K562 (cell line): ENCODE results near the gene ACAP2. TPM values are rescaled to one million over a fixed set of nuclear protein-coding genes. Genes with fewer than 3 reads are reported as not detected.

Experiments used
- ADNP ChIP-seq: fragments of 200-800 bp; sonication (Bioruptor generic); IDR thresholded peaks from 2 replicates; pipeline ENCODE4 v1.6.1; 2016; ENCODE audit warnings: missing genetic modification characterization, missing compliant biosample characterization
- ASH1L ChIP-seq: fragments of 450-650 bp; IDR thresholded peaks from 2 replicates; pipeline ENCODE4 v1.6.1; 2018; ENCODE audit warnings: borderline replicate concordance, mild to moderate bottlenecking, low read depth; ENCODE audit not compliant: partially characterized antibody
- BHLHE40 ChIP-seq: IDR thresholded peaks from 2 replicates; pipeline ENCODE4 v1.6.1; 2011; ENCODE audit warnings: low read length, improper control_type of control experiment
- CXXC5 ChIP-seq: fragments of 250-450 bp; sonication (Bioruptor Pico); IDR thresholded peaks from 2 replicates; pipeline ENCODE4 v1.8.0; 2022; ENCODE audit warnings: inconsistent platforms, mild to moderate bottlenecking, moderate library complexity
- DPF2 ChIP-seq: fragments of 450-650 bp; IDR thresholded peaks from 2 replicates; pipeline ENCODE4 v1.6.1; 2016
- FOXJ3 ChIP-seq: sonication (generic); formaldehyde crosslinking; IDR thresholded peaks from 2 replicates; pipeline ENCODE4 v1.4.0; 2020; ENCODE audit warnings: mild to moderate bottlenecking, missing genetic modification reagents
- FOXK1 ChIP-seq: sonication (generic); formaldehyde crosslinking; IDR thresholded peaks from 2 replicates; pipeline ENCODE4 v1.8.0; 2022; ENCODE audit warnings: missing genetic modification reagents, mild to moderate bottlenecking, borderline replicate concordance
- GTF2A2 ChIP-seq: IDR thresholded peaks from 2 replicates; pipeline ENCODE4 v1.6.1; 2016; ENCODE audit warnings: mild to moderate bottlenecking, missing genetic modification characterization, missing compliant biosample characterization
- HMG20A ChIP-seq: fragments of 450-650 bp; formaldehyde crosslinking; conservative IDR thresholded peaks from 2 replicates; pipeline ENCODE4 v1.4.0; 2020; ENCODE audit warnings: mild to moderate bottlenecking, mixed read lengths
- KLF1 ChIP-seq: fragments of 450-650 bp; IDR thresholded peaks from 2 replicates; pipeline ENCODE4 v1.6.1; 2016; ENCODE audit warnings: missing genetic modification characterization, missing compliant biosample characterization
- LARP7 ChIP-seq: fragments of 450-650 bp; IDR thresholded peaks from 2 replicates; pipeline ENCODE4 v1.6.1; 2016
- MCM3 ChIP-seq: fragments of 450-650 bp; IDR thresholded peaks from 2 replicates; pipeline ENCODE4 v1.6.1; 2016
- MCM7 ChIP-seq, 2 experiments: fragments of 450-650 bp; IDR thresholded peaks; 2 replicates each; pipeline ENCODE4 v1.6.1; 2016 to 2018
- MTF1 ChIP-seq: fragments of 250-450 bp; sonication (Bioruptor Pico); IDR thresholded peaks from 2 replicates; pipeline ENCODE4 v1.9.0; 2021; ENCODE audit warnings: moderate library complexity, mild to moderate bottlenecking, inconsistent platforms, borderline replicate concordance
- NFIC ChIP-seq: fragments of 450-650 bp; IDR thresholded peaks from 2 replicates; pipeline ENCODE4 v1.6.1; 2017; ENCODE audit warnings: mild to moderate bottlenecking, inconsistent platforms
- POLR3A ChIP-seq: IDR thresholded peaks from 2 replicates; pipeline ENCODE4 v1.6.1; 2011; ENCODE audit warnings: borderline replicate concordance, mild to moderate bottlenecking, moderate library complexity; ENCODE audit not compliant: insufficient read length, insufficient read depth; ENCODE audit errors: extremely low read depth
- SAP30 ChIP-seq: fragments of 200-600 bp; sonication (generic); IDR thresholded peaks from 2 replicates; pipeline ENCODE4 v1.6.1; 2012; ENCODE audit warnings: borderline replicate concordance, low read depth, mild to moderate bottlenecking, moderate library complexity, low read length, control low read depth, inconsistent platforms; ENCODE audit not compliant: insufficient read depth, poor library complexity, severe bottlenecking
- TBL1XR1 ChIP-seq, 2 experiments: IDR thresholded peaks; 2 replicates each; pipeline ENCODE4 v1.6.1; 2012; ENCODE audit warnings: improper control_type of control experiment in 2 of 2, low read length in 2 of 2, mild to moderate bottlenecking in 1 of 2
- ZC3H11A ChIP-seq: IDR thresholded peaks from 2 replicates; pipeline ENCODE4 v1.6.1; 2012; ENCODE audit warnings: low read depth, low read length, improper control_type of control experiment
- ZFP1 ChIP-seq: fragments of 450-650 bp; formaldehyde crosslinking; IDR thresholded peaks from 2 replicates; pipeline ENCODE4 v1.4.0; 2020; ENCODE audit warnings: mild to moderate bottlenecking, mixed read lengths
- ZNF174 ChIP-seq: fragments of 250-450 bp; sonication (Bioruptor Pico); IDR thresholded peaks from 2 replicates; pipeline ENCODE4 v1.4.0; 2020; ENCODE audit warnings: mild to moderate bottlenecking
- ZNF274 ChIP-seq: IDR thresholded peaks from 2 replicates; pipeline ENCODE4 v1.6.1; 2011; ENCODE audit warnings: low read depth, mild to moderate bottlenecking, low read length, moderate library complexity, borderline replicate concordance
- ZNF445 ChIP-seq: fragments of 250-450 bp; sonication (Bioruptor Pico); IDR thresholded peaks from 2 replicates; pipeline ENCODE4 v1.4.0; 2020; ENCODE audit warnings: low read depth, mild to moderate bottlenecking, moderate library complexity
- ZNF717 ChIP-seq: fragments of 250-450 bp; sonication (Bioruptor Pico); IDR thresholded peaks from 2 replicates; pipeline ENCODE4 v1.5.0; 2021
- polyA plus RNA-seq, 8 experiments: library from polyadenylated mRNA; depleted of rRNA in 4 of 8; stranded (reverse) in 5 of 8; unstranded in 3 of 8; fragments of >200 nt; fragmentation: Nextera tagmentation in 2 of 8; fragmentation: Illumina TruSeq in 1 of 8; extraction: Ambion mirVana in 2 of 8; extraction: Trizol in 1 of 8; gene quantifications; 2 replicates each; pipeline versions ENCODE4 v1.2.1 to v1.2.3, GENCODE V29; 2011 to 2014; ENCODE audit warnings: inconsistent platforms in 1 of 8, missing spikeins in 1 of 8
- total RNA-seq, 7 experiments: library from RNA; depleted of rRNA in 6 of 7; stranded (reverse); fragments of >200 nt in 6 of 7; fragmentation: Illumina TruSeq in 2 of 7; extraction: Trizol in 2 of 7; gene quantifications; 2 replicates each; pipeline versions ENCODE4 v1.2.1 to v1.2.3, GENCODE V29; 2011 to 2021; ENCODE audit warnings: low replicate concordance in 1 of 7
- TF ChIP-seq, protein P1 (sequence below): sonication (generic); formaldehyde crosslinking; IDR thresholded peaks from 2 replicates; pipeline ENCODE4 v1.8.0; 2022; ENCODE audit warnings: mild to moderate bottlenecking, missing genetic modification reagents
- TF ChIP-seq, protein P2 (sequence below): fragments of 200-800 bp; sonication (Bioruptor generic); IDR thresholded peaks from 2 replicates; pipeline ENCODE4 v1.6.1; 2017; ENCODE audit warnings: missing genetic modification characterization, missing compliant biosample characterization
- TF ChIP-seq, protein P3 (sequence below): sonication (generic); formaldehyde crosslinking; IDR thresholded peaks from 2 replicates; pipeline ENCODE4 v1.8.1; 2023; ENCODE audit warnings: mild to moderate bottlenecking, missing genetic modification reagents

Gene ACAP2
- total and polyA plus RNA-seq, 9 of the 15 experiments (the other 6 are each of a cell fraction or from before 2014, with no cell fraction given) = 10.6 to 52.7 (median 34.4) TPM

DNA sequence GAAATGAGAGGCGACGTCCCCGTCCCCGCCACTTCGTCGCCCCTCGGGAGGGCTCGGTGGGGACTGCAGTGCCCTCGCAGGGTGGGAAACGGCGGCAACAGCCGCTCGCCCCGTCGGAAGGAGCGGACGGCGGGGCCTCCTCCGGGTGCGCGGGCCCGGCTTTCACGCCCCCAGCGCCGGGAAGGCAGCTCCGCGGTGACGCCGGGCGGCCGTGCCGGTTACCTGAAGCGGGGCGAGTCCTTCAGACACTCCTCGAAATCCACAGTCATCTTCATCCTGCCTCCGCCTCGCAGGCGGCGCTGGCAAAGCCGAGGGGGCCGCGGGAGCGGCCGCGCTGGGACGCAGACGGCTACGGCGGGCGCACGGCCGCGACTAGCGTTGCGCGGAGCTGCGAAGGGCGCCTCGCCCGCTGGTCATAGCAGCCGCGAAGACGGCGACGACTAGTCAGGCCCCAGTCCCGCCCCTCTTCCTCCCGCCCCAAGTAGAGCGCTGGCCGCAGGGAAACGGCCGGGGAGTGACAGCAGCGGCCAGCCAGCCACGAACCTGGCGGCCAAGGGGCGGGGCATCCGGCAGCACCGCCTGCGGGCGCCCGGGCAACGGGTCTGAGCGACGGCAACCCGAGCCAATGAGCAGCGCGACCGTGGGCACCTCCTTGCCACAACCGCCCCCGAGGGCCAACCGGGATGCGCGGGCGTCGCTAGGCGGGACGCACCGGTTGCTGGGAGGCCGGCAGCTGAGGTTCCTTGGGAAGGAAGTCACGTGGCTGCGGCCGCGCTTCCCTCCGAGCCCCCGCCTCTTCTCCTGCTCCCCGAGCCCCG lies at the start of gene ACAP2 (continued):
- TF ChIP-seq CXXC5 (CRISPR knock-in tag) = peak; percentile 96
- peak; percentile 73 for TF ChIP-seq NFIC
- TF ChIP-seq HMG20A (CRISPR knock-in tag) = no peak
- TF ChIP-seq ASH1L = peak; percentile 89
- TF ChIP-seq GTF2A2 (tag) = no peak
- no peak for TF ChIP-seq DPF2
- TF ChIP-seq TBL1XR1 (IDR thresholded peaks at IDR 0.05; ENCODE audit: low read length in 2 of 2) = 0 out of 4 replicates have a peak, but pooled peaks of 1 of the 2 experiments have one; percentile 15
- TF ChIP-seq, protein P1, sequence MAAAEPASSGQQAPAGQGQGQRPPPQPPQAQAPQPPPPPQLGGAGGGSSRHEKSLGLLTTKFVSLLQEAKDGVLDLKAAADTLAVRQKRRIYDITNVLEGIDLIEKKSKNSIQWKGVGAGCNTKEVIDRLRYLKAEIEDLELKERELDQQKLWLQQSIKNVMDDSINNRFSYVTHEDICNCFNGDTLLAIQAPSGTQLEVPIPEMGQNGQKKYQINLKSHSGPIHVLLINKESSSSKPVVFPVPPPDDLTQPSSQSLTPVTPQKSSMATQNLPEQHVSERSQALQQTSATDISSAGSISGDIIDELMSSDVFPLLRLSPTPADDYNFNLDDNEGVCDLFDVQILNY = no peak
- no peak for TF ChIP-seq FOXJ3 (CRISPR knock-in tag)
- no peak for TF ChIP-seq MCM7 (IDR thresholded peaks at IDR 0.05)
- no peak for TF ChIP-seq MCM3
- TF ChIP-seq POLR3A = no peak
- TF ChIP-seq, protein P2, sequence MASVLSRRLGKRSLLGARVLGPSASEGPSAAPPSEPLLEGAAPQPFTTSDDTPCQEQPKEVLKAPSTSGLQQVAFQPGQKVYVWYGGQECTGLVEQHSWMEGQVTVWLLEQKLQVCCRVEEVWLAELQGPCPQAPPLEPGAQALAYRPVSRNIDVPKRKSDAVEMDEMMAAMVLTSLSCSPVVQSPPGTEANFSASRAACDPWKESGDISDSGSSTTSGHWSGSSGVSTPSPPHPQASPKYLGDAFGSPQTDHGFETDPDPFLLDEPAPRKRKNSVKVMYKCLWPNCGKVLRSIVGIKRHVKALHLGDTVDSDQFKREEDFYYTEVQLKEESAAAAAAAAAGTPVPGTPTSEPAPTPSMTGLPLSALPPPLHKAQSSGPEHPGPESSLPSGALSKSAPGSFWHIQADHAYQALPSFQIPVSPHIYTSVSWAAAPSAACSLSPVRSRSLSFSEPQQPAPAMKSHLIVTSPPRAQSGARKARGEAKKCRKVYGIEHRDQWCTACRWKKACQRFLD (CRISPR knock-in tag) = no peak; the same call in 1 of the 2 replicates
- TF ChIP-seq ZC3H11A = no peak
- TF ChIP-seq KLF1 (tag) = peak; percentile 96
- TF ChIP-seq ZNF174 (CRISPR knock-in tag) = no peak
- no peak for TF ChIP-seq LARP7
- TF ChIP-seq ZFP1 (CRISPR knock-in tag) = no peak
- no peak for TF ChIP-seq ZNF717 (CRISPR knock-in tag)
- peak; percentile 93 for TF ChIP-seq BHLHE40
- no peak for TF ChIP-seq FOXK1 (CRISPR knock-in tag)
- TF ChIP-seq MTF1 (CRISPR knock-in tag) = no peak
- TF ChIP-seq, protein P3, sequence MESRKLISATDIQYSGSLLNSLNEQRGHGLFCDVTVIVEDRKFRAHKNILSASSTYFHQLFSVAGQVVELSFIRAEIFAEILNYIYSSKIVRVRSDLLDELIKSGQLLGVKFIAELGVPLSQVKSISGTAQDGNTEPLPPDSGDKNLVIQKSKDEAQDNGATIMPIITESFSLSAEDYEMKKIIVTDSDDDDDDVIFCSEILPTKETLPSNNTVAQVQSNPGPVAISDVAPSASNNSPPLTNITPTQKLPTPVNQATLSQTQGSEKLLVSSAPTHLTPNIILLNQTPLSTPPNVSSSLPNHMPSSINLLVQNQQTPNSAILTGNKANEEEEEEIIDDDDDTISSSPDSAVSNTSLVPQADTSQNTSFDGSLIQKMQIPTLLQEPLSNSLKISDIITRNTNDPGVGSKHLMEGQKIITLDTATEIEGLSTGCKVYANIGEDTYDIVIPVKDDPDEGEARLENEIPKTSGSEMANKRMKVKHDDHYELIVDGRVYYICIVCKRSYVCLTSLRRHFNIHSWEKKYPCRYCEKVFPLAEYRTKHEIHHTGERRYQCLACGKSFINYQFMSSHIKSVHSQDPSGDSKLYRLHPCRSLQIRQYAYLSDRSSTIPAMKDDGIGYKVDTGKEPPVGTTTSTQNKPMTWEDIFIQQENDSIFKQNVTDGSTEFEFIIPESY (CRISPR knock-in tag) = no peak; the same call in 1 of the 2 replicates
- TF ChIP-seq SAP30 = peak; percentile 61
- no peak for TF ChIP-seq ADNP
- 0 out of 2 replicates have a peak, but pooled peaks have one; percentile 16 for TF ChIP-seq ZNF274
- no peak for TF ChIP-seq ZNF445 (CRISPR knock-in tag)
